ENCODE results near the gene WDR13. TPM values are rescaled to one million over a fixed set of nuclear protein-coding genes. Genes with fewer than 3 reads are reported as not detected.
A peak's percentile ranks its signal among the peaks of the same experiment; 100 is the strongest.
"Not testable (repeated sequence)": the region's sequence is repeated elsewhere in the genome, so short reads cannot be mapped to it uniquely, and the experiment has no call there.

Gene WDR13
- total RNA-seq = 10 to 100 TPM; 37.6 to 43.7 TPM

DNA sequence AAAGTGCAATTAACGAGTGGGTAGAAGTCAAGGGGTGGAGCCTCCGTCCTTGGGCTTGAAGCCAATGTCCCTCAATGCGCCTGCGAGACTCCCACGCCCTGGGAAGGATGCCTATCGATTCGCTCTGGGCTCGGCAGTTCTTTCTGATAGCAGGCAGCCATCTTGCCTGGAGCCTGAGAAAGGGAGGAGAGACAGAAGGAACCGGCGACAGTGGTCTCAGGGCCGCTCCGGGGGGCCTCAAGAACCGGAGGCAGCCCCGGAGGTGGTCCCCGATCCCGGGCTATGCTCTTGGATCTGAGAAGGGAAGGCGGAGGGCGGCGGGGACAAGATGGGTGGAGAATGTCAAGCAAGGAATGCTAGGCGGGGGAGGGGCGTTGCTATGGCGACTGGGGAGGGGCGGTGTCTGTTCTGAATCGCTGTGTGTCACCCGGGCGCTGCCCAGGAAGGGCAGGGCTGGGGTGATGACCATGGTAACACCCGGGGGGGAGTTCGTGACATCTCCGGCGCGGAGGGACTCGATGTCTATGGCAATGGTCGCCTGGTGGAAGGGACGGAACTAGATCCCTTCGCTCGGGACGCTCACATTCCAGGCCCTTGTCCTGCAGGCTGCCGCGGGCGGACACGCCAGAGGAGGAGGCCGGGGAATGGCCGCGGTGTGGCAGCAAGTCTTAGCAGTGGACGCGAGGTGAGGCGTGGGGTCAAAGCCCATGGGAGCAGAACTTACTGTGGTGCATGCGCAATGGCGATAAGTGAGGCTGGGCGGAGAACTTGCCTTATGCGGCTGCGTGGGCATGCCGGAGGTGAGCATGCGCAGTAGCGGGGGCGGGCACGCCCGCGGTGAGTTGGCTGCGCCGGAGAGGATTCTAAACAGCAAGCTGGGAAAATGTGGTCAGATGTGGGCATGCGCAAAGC is at the start of gene WDR13:
WDR13 (plus strand) TSS at position 140 of the 912 bp plus-strand sequence; CDS start at position 645, 505 bp downstream.
- POLR2A ChIA-PET = no interaction called here
- Mint-ChIP-seq H3K4me3 (peak within 1 kb of the TSS; percentile 93), H3K27ac (peak within 1 kb of the TSS; percentile 99), H3K36me3 (ENCODE audit: low read depth) (peaks cover 7% of the 10 kb centered on the region), H3K4me1 (ENCODE audit: low read depth) (peaks cover 9% of the 10 kb centered on the region), H3K9me3 (ENCODE audit: insufficient read depth) (no peaks in the 10 kb centered on the region), H3K27me3 (ENCODE audit: low read depth) (no peaks in the 10 kb centered on the region)
- CTCF ChIA-PET = no interaction called here
- DNase-seq = peak; percentile 93
- peak; percentile 86 for ATAC-seq

DNA sequence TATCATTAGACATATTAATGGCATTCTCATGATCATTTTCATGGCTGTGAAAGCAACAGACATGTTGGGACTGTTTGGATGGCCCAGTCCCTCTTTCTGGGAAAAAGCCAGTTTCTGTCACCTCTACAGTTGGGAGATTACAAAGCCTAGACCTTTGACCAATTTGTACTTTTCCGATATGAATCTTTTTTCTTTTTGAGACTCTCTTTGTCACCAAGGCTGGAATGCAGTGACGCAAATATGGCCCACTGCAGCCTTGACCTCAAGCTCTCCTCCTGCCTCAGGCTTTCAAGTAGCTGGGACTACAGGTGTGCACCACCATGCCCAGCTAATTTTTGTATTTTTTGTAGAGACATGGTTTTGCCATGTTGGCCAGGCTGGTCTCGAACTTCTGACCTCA is 48.4 kb upstream of the WDR13 start:
- Mint-ChIP-seq H3K36me3 (ENCODE audit: low read depth) (peaks cover 27% of the 10 kb centered on the region), H3K27ac (no peak overlapping the region)

DNA sequence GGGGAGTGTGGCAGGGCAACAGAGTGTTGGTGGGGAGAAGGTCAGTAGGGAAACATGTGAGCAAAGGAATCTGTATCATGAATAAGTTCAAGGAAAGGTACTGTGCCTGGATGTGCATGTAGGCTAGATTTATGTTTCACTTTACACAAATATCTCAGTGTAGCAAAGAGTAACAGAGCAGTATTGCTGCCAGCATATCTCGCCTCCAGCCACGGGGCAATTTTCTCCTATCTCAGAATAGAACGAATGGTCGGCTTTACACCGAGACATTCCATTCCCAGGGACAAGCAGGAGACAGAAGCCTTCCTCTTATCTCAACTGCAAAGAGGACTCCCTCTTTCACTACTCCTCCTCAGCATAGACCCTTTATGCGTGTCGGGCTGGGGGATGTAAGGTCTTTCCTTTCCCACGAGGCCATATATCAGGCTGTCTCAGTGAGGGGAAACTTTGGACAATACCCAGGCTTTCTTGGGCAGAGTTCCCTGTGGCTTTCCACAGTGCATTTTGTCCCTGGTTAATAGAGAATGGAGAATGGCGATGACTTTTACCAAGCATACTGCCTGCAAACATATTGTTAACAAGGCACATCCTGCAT is 41.5 kb upstream of the WDR13 start:
- ATAC-seq; H3K4me1 Mint-ChIP-seq (ENCODE audit: low read depth); H3K27ac Mint-ChIP-seq; CTCF ChIA-PET; DNase-seq; H3K4me3 Mint-ChIP-seq; H3K9me3 Mint-ChIP-seq (ENCODE audit: insufficient read depth); POLR2A ChIA-PET; H3K27me3 Mint-ChIP-seq (ENCODE audit: low read depth): not testable (repeated sequence)
- peaks cover 35% of the 10 kb centered on the region for H3K36me3 Mint-ChIP-seq (ENCODE audit: low read depth)

More for the DNA sequence above, 48.4 kb upstream of the WDR13 start:
- H3K27me3 Mint-ChIP-seq (ENCODE audit: low read depth) = no peaks in the 10 kb centered on the region
- H3K4me3 Mint-ChIP-seq = no peak overlapping the region
- POLR2A ChIA-PET = interaction anchor here (0.6 to 1.1 kb wide), 2 partner anchors 9 to 86 kb away, joined by 3 to 4 read pairs; partner anchors contain the start of gene TBC1D25
- CTCF ChIA-PET = no interaction called here
- peaks cover under 1% of the 10 kb centered on the region for H3K4me1 Mint-ChIP-seq (ENCODE audit: low read depth)
- no peaks in the 10 kb centered on the region for H3K9me3 Mint-ChIP-seq (ENCODE audit: insufficient read depth)
- DNase-seq (no peak), ATAC-seq (no peak)

DNA sequence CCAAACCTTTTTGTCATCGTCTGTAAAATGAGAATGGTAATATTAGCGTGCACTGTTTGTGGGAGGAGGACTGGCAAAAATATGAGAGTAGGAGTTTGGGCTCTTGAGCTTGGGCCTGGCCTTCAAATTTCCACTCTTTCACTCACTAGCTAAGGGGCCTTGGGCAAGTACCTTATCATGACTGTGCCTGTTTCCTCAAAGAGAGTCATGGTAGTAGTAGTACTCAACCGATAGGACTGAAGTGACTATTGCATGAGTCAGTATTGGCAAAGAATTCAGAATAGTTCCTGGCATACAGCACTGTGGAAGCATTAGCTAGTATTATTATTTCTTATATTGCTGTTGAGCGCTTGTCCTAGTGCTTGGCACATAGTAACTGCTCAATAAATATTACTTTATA is 39.0 kb upstream of the WDR13 start:
- Mint-ChIP-seq H3K4me3 (no peak overlapping the region), H3K27me3 (ENCODE audit: low read depth) (no peaks in the 10 kb centered on the region), H3K4me1 (ENCODE audit: low read depth) (no peaks in the 10 kb centered on the region), H3K36me3 (ENCODE audit: low read depth) (peaks cover 34% of the 10 kb centered on the region), H3K27ac (no peak overlapping the region), H3K9me3 (ENCODE audit: insufficient read depth) (no peaks in the 10 kb centered on the region)
- ChIA-PET CTCF (no interaction called here), POLR2A (interaction anchor here (0.7 kb wide), 1 partner anchor 54 kb away, joined by 3 read pairs; no protein-coding TSS in a partner anchor)
- DNase-seq (no peak), ATAC-seq (no peak)

DNA sequence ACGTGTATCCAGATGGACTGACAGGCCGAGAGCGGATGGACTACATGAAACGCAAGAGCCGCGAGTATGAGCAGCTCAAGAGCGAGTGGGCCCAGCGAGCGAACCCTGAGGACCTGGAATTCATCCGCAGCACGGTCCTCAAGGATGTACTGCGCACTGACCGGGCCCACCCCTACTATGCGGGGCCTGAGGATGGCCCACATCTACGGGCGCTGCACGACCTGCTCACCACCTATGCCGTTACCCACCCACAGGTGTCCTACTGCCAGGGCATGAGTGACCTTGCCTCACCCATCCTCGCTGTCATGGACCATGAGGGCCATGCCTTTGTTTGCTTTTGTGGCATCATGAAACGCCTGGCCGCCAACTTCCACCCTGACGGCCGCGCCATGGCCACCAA is 37.7 kb upstream of the WDR13 start:
- H3K36me3 Mint-ChIP-seq (ENCODE audit: low read depth) = peaks cover 36% of the 10 kb centered on the region
- H3K27me3 Mint-ChIP-seq (ENCODE audit: low read depth) = no peaks in the 10 kb centered on the region
- CTCF ChIA-PET = no interaction called here
- H3K4me1 Mint-ChIP-seq (ENCODE audit: low read depth) = no peaks in the 10 kb centered on the region
- no peak overlapping the region for H3K27ac Mint-ChIP-seq
- no peak overlapping the region for H3K4me3 Mint-ChIP-seq
- no peak for ATAC-seq
- H3K9me3 Mint-ChIP-seq (ENCODE audit: insufficient read depth) = no peaks in the 10 kb centered on the region
- POLR2A ChIA-PET = interaction anchor here (0.9 kb wide), 1 partner anchor 15 kb away, joined by 3 read pairs; the partner anchor contains the start of gene RBM3
- no peak for DNase-seq

DNA sequence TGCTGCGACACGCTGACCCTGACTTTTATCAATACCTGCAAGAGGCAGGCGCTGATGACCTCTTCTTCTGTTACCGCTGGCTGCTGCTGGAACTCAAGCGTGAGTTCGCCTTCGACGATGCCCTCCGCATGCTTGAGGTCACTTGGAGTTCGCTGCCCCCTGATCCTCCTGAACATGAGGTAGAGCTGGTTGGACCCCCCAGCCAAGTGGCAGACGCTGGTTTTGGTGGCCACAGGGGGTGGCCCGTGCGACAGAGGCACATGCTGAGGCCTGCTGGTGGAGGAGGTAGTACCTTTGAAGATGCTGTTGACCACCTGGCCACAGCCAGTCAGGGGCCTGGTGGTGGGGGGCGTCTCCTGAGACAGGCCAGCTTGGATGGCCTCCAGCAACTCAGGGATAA is 37.2 kb upstream of the WDR13 start:
- Mint-ChIP-seq H3K27ac (no peak overlapping the region), H3K27me3 (ENCODE audit: low read depth) (no peaks in the 10 kb centered on the region), H3K4me1 (ENCODE audit: low read depth) (no peaks in the 10 kb centered on the region), H3K36me3 (ENCODE audit: low read depth) (peaks cover 32% of the 10 kb centered on the region), H3K9me3 (ENCODE audit: insufficient read depth) (no peaks in the 10 kb centered on the region), H3K4me3 (no peak overlapping the region)
- DNase-seq (no peak), ATAC-seq (no peak)
- CTCF ChIA-PET = no interaction called here
- POLR2A ChIA-PET = interaction anchor here (0.9 kb wide), 1 partner anchor 14 kb away, joined by 3 read pairs; the partner anchor contains the start of gene RBM3

DNA sequence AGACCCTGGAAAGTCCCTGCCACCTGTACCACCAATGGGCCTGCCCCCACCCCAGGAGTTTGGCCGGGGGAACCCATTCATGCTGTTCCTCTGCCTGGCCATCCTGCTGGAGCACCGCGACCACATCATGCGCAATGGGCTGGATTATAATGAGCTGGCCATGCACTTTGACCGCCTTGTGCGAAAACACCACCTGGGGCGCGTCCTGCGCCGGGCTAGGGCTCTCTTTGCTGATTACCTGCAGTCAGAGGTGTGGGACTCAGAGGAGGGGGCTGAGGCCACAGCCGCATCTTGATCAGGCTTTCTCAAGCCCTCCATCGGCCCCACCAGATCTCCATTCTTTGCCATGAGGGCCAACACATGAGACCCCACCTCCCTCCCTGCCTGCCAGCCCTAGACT is 36.6 kb upstream of the WDR13 start:
- ChIA-PET POLR2A (no interaction called here), CTCF (no interaction called here)
- Mint-ChIP-seq H3K4me3 (no peak overlapping the region), H3K36me3 (ENCODE audit: low read depth) (peaks cover 27% of the 10 kb centered on the region), H3K9me3 (ENCODE audit: insufficient read depth) (no peaks in the 10 kb centered on the region), H3K27me3 (ENCODE audit: low read depth) (no peaks in the 10 kb centered on the region), H3K4me1 (ENCODE audit: low read depth) (no peaks in the 10 kb centered on the region), H3K27ac (no peak overlapping the region)
- no peak for DNase-seq
- no peak for ATAC-seq

DNA sequence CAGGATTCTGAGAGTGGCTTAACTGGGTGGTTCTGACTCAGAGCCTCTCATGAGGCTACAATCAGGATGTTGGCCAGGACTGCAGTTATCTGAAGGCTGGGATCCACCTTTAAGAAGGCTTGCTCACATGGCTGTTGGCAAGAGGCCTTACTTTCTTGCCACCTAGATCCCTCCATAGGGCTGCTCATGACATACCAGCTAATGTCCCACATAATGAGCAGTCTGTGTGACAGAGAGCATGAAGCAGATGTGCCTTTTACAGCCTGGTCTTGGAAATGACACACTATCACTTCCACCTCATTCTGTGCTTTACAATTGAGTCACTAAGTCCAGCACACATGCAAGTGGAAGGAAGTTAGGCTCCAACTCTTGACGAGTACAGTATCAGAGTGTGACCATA is 27.3 kb upstream of the WDR13 start:
- DNase-seq = peak; percentile 30
- H3K27me3 Mint-ChIP-seq (ENCODE audit: low read depth) = no peaks in the 10 kb centered on the region
- H3K9me3 Mint-ChIP-seq (ENCODE audit: insufficient read depth) = no peaks in the 10 kb centered on the region
- peak overlapping the region; percentile 43 for H3K27ac Mint-ChIP-seq
- CTCF ChIA-PET = interaction anchor here (1.5 kb wide), 2 partner anchors 78 to 96 kb away, joined by 3 to 5 read pairs; no protein-coding TSS in a partner anchor
- no peak overlapping the region for H3K4me3 Mint-ChIP-seq
- H3K36me3 Mint-ChIP-seq (ENCODE audit: low read depth) = peaks cover 5% of the 10 kb centered on the region
- POLR2A ChIA-PET = no interaction called here
- H3K4me1 Mint-ChIP-seq (ENCODE audit: low read depth) = peaks cover 11% of the 10 kb centered on the region
- ATAC-seq = no peak

DNA sequence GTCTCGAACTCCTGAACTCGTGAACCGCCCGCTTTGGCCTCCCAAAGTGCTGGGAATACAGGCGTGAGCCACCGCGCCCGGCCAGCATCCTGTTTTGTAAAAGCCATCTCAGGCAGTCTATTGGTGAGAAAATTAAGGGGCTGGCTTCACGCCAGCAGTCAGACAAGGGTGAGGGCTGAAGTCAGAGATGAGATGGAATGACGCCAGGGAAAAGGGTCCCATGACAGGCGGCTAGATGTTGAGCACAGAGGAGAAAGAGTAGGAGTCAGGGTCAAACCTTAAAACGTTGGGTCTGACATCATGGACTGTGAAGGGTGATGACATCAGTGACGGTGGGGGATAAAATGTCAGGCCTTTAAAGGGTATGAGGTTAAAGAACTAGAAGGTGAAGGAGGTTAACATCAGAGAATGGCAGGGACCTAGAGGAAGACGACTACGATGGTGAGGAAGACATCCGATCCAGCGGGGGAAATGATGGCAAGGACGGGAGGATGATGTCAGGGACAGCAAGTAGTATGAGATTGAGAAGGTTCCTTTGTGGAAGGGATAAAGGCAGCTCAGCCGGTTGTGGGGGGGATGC is 23.5 kb upstream of the WDR13 start:
- peak; percentile 40 for ATAC-seq
- peak overlapping the region; percentile 97 for H3K4me3 Mint-ChIP-seq
- H3K27me3 Mint-ChIP-seq (ENCODE audit: low read depth) = no peaks in the 10 kb centered on the region
- ChIA-PET POLR2A (interaction anchor here (0.7 to 2.9 kb wide), 10 partner anchors 14 to 163 kb away, joined by 3 to 21 read pairs (median 4); partner anchors contain the start of genes EBP, TBC1D25 and WAS), CTCF (interaction anchor here (0.7 to 1.6 kb wide), 2 partner anchors 34 to 99 kb away, joined by 4 to 8 read pairs; partner anchors contain the start of gene TBC1D25)
- no peak for DNase-seq
- H3K4me1 Mint-ChIP-seq (ENCODE audit: low read depth) = peaks cover 33% of the 10 kb centered on the region
- H3K36me3 Mint-ChIP-seq (ENCODE audit: low read depth) = peaks cover 41% of the 10 kb centered on the region
- H3K9me3 Mint-ChIP-seq (ENCODE audit: insufficient read depth) = no peaks in the 10 kb centered on the region
- H3K27ac Mint-ChIP-seq = peak overlapping the region; percentile 98

DNA sequence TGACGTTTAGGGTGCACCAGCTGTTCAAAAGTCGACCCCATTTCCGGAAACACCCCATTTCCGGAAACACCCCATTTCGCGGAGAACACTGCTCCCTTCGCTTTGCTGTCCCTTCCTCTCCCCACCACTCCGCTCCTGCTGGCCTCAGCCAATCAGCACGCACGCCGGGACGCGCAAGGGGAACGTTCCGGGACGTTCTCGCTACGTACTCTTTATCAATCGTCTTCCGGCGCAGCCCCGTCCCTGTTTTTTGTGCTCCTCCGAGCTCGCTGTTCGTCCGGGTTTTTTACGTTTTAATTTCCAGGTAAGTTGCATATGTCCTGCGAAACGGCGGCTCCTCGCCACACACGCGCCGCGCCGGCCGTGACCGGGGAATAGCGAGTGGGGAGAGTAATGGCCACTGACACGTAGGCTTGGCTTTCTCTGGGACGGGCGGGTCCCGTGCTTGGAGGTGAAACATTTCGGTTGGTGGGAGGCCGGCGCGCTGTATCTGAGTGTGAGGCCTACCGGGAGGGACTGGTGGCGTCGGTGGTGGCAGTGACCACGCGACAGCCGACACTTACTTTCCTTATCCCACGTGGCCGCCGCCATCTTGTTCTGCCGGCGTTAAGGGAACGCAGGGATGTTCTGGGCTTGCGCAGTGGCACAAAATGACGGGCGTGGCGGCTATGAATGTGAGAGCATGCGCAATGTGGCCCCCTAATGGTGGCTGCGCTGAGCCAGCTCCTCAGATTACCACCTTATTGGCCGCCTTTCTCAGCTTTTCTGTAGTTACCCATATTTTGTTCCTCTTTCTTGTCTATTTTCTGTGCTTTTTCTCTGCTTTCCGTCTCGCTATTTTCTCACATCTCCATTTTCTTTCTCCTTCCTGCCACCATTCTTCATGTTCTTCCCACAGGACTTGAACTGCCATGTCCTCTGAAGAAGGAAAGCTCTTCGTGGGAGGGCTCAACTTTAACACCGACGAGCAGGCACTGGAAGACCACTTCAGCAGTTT is 22.7 kb upstream of the WDR13 start, which contains the start of gene RBM3:
RBM3 (plus strand) TSS at position 215 of the 997 bp plus-strand sequence; CDS start at position 912, 697 bp downstream.
- Mint-ChIP-seq H3K27ac (peak within 1 kb of the TSS; percentile 98), H3K4me3 (peak within 1 kb of the TSS; percentile 97), H3K27me3 (ENCODE audit: low read depth) (no peaks in the 10 kb centered on the region), H3K9me3 (ENCODE audit: insufficient read depth) (no peaks in the 10 kb centered on the region), H3K36me3 (ENCODE audit: low read depth) (peaks cover 47% of the 10 kb centered on the region), H3K4me1 (ENCODE audit: low read depth) (peaks cover 35% of the 10 kb centered on the region)
- DNase-seq (peak; percentile 96), ATAC-seq (peak; percentile 95)
- CTCF ChIA-PET = interaction anchor here (0.7 to 1.6 kb wide), 3 partner anchors 19 to 100 kb away, joined by 3 to 8 read pairs (median 4); partner anchors contain the start of gene TBC1D25
- POLR2A ChIA-PET = interaction anchor here (0.7 to 2.9 kb wide), 10 partner anchors 15 to 162 kb away, joined by 3 to 21 read pairs (median 4); partner anchors contain the start of genes EBP, TBC1D25 and WAS

Measured in activated CD8-positive, alpha-beta T cell treated with anti-CD3 and anti-CD28 coated beads, Interleukin-2, amount 10 ng/mL, durations not matched to agents 7 days and 5 days (primary cell).